AG09309 (cell line): ENCODE measurements around the gene KCNT2.

Experiments used
- DNase-seq: peaks from one replicate; pipeline ENCODE4 v3.0.0-alpha.2; 2010; ENCODE audit warnings: low read depth
- H3K4me3 ChIP-seq: 2 replicates; pipeline ENCODE4 v1.5.1; 2011; ENCODE audit warnings: mild to moderate bottlenecking, low read depth, low read length, moderate library complexity; ENCODE audit not compliant: control insufficient read depth
- TF ChIP-seq, protein P1 (sequence below): IDR thresholded peaks from 2 replicates; pipeline ENCODE4 v1.5.1; 2011; ENCODE audit warnings: mild to moderate bottlenecking, low read depth, low read length, inconsistent platforms; ENCODE audit not compliant: insufficient read depth, control insufficient read depth; ENCODE audit errors: missing control alignments

The KCNT2 gene

DNA sequence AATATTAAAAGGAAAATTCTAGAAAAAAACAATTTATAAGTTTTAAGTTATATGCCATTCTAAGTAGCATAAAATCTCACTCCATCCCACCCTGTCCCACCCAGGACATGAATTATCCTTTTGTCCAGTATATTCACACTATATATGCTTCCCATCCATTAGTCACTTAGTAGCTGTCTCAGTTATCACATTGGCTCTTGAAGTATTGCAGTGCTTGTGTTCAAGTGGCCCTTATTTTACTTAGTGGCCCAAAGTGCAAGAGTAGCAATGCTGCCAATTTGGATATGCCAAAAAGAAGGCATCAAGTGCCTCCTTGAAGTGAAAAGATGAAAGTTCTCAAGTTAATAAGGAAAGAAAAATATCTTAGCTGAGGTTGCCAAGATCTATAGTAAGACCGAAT is 192.3 kb downstream of the KCNT2 start:
- DNase-seq: no peak
- TF ChIP-seq, protein P1, sequence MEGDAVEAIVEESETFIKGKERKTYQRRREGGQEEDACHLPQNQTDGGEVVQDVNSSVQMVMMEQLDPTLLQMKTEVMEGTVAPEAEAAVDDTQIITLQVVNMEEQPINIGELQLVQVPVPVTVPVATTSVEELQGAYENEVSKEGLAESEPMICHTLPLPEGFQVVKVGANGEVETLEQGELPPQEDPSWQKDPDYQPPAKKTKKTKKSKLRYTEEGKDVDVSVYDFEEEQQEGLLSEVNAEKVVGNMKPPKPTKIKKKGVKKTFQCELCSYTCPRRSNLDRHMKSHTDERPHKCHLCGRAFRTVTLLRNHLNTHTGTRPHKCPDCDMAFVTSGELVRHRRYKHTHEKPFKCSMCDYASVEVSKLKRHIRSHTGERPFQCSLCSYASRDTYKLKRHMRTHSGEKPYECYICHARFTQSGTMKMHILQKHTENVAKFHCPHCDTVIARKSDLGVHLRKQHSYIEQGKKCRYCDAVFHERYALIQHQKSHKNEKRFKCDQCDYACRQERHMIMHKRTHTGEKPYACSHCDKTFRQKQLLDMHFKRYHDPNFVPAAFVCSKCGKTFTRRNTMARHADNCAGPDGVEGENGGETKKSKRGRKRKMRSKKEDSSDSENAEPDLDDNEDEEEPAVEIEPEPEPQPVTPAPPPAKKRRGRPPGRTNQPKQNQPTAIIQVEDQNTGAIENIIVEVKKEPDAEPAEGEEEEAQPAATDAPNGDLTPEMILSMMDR: no peak
- no peak overlapping the region for H3K4me3 ChIP-seq

DNA sequence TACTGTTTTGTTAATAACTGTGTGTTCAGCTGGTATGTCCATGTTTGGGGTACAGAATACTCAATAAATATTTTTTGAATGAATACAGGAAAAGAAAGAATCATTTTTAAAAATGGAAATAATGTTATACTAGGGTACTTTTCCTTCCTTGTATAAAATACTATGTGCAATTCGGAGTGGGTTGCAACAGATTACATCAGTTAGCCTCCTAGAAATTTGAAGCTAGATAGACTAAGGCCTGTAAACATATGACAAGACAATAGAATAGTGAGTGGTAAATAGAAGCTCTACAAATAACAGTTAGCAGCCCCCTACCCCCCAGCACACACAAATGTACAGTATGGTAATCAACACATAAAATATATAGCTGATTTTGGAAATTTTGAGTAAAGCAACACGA is 195.9 kb downstream of the KCNT2 start:
- H3K4me3 ChIP-seq: no peak overlapping the region
- no peak for DNase-seq
- TF ChIP-seq, protein P1: no peak

DNA sequence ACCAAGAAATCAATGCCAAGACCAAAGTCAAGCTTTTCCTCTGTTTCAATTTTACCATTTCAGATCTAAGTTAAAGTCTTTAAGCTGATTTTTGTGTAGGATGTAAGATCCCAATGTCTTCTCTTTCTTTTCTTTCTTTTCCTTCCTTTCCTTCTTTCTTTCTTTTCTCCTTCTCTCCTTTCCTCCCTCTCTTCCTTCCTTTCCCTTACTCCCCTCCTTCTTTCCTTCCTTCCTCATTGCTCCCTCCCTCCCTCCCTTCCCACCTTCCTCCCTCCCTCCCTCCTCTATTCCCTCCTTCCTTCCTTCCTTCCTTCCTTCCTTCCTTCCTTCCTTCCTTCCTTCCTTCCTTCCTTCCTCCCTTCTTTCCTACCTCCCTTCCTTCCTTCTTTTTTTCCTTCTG is 197.5 kb downstream of the KCNT2 start:
- no peak for DNase-seq
- no peak overlapping the region for H3K4me3 ChIP-seq
- TF ChIP-seq, protein P1: no peak

DNA sequence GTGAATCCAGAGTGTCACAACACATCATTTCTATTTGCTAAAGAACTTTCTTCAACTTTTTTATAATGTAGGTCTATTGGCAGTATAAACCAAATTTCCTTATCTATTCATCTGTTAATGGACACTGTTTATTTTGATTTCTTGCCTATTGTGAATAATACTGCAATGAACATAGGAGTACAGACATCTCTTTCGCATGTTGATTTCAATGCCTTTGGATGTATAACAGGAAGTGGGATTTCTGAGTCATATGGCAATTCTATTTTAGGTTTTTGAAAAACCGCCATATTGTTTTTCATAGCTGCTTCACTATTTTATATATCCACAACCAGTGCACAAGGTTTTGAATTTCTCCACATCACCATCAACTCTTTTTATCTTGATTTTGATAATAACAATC is 198.7 kb downstream of the KCNT2 start:
- TF ChIP-seq, protein P1: no peak
- no peak overlapping the region for H3K4me3 ChIP-seq
- DNase-seq: no peak

DNA sequence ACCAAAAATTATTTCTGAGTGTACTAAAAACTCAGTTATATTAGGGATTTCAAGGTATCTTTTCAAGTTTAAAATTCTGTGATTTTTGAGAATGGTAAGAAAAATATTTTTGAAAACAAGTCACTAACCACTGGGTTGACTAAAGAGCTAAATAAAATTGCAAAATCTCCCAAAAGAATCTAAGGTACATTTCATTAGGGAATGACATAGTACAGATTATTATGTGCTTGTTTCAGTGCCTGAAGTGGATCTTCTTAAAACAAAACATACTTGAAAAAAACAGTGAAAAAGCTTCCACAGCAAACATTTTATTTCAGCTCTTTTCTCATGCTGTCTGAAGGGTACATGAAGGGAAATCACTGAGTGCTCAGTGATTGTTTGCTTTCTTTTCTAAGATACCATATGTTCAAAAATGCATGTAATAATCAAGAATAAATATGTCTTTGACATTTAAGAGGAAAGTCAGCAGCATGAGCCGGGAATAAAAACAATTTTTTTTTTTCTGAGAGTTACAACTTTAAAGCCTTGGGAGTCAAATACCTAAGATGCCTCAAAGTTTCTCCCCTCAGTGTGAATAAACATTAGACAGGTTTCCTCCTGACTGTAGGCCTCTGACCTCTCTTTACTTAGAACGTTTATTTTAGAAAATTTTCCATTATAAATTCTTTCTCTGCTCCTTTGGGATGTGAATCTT is 200.7 kb downstream of the KCNT2 start:
- DNase-seq: no peak
- TF ChIP-seq, protein P1: no peak
- H3K4me3 ChIP-seq: no peak overlapping the region

DNA sequence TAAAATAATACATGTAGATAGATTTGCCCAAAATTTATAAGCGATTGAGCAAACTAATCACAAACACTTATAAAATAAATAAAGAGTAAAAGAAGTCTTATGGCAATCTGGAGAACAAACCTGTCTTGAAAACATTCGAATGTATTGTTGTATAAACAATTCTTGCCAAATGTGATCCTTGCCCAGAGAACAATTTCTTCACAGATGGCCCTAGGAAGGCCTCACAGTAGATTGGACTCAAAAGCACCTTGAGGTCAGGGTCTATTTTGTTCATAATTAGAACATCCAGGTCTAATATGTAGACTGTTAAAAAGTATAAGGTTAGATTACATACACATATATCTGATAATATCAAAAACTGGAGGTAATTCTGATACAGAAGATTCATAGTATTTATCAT is 202.4 kb downstream of the KCNT2 start:
- no peak overlapping the region for H3K4me3 ChIP-seq
- TF ChIP-seq, protein P1: no peak
- no peak for DNase-seq
